Measurements from ENCODE around the gene PIGL. TPM values are rescaled to one million over a fixed set of nuclear protein-coding genes. Genes with fewer than 3 reads are reported as not detected.

The PIGL gene
- total RNA-seq, 1 experiment from 2014 or later, result 44.1 TPM

- TF ChIP-seq ZNF532 (CRISPR knock-in tag; IDR thresholded peaks at IDR 0.05; ENCODE audit: borderline replicate concordance) (no peak), RORB (CRISPR knock-in tag; IDR thresholded peaks at IDR 0.05) (no peak), ESRRA (CRISPR knock-in tag; IDR thresholded peaks at IDR 0.05; ENCODE audit: borderline replicate concordance) (no peak), MXD4 (CRISPR knock-in tag; IDR thresholded peaks at IDR 0.05; ENCODE audit: borderline replicate concordance) (no peak), NR1H2 (CRISPR knock-in tag; IDR thresholded peaks at IDR 0.05) (no peak), E2F1 (CRISPR knock-in tag; IDR thresholded peaks at IDR 0.05) (no peak), ZNF425 (CRISPR knock-in tag; conservative IDR thresholded peaks at IDR 0.05) (no peak), HMGXB4 (CRISPR knock-in tag; IDR thresholded peaks at IDR 0.05) (no peak), JAZF1 (CRISPR knock-in tag; IDR thresholded peaks at IDR 0.05) (no peak), ZNF232 (CRISPR knock-in tag; IDR thresholded peaks at IDR 0.05) (no peak), ZNF138 (CRISPR knock-in tag; conservative IDR thresholded peaks at IDR 0.05) (no peak)
These were observed 50.2 kb downstream of the PIGL start (continued) for GRCh38 chr17:16267174-16267573.

- ChIA-PET POLR2A (no interaction called here), CTCF (no interaction called here)
- ATAC-seq (no peak), DNase-seq (ENCODE audit: low spot score) (no peak)
- Mint-ChIP-seq H3K36me3 (peaks cover 3% of the 10 kb centered on the region; the same call in 1 of the 2 replicates), H3K27ac (no peak overlapping the region), H3K27me3 (ENCODE audit: low read depth) (no peaks in the 10 kb centered on the region), H3K4me1 (no peaks in the 10 kb centered on the region), H3K4me3 (no peak overlapping the region), H3K9me3 (peaks cover 4% of the 10 kb centered on the region)
- TF ChIP-seq ARID4B (CRISPR knock-in tag; IDR thresholded peaks at IDR 0.05; ENCODE audit: borderline replicate concordance) (no peak), AR (CRISPR knock-in tag; IDR thresholded peaks at IDR 0.05) (no peak), HMGXB4 (CRISPR knock-in tag; IDR thresholded peaks at IDR 0.05) (no peak), FOXK1 (CRISPR knock-in tag; IDR thresholded peaks at IDR 0.05) (no peak)
These were observed 52.6 kb downstream of the PIGL start for GRCh38 chr17:16269658-16270057.

Measured in WTC11 (cell line).